Astrocyte of the hippocampus (primary cell): Measurements from ENCODE around the gene HOXC9.
"Not testable (repeated sequence)": the region's sequence is repeated elsewhere in the genome, so short reads cannot be mapped to it uniquely, and the experiment has no call there.

ENCODE experiments used
- DNase-seq: peaks from one replicate; pipeline ENCODE4 v3.0.0; 2011; ENCODE audit warnings: low read depth, low spot score

HOXC9 gene

GRCh38 chr12:54038871-54039414 is 39.0 kb downstream of the HOXC9 start:
- no peak for DNase-seq

GRCh38 chr12:54039417-54040147 is 39.6 kb downstream of the HOXC9 start:
- DNase-seq, result no peak

GRCh38 chr12:54040148-54040494 is 40.2 kb downstream of the HOXC9 start:
- DNase-seq, result no peak

- DNase-seq, result no peak
These were observed 40.7 kb downstream of the HOXC9 start for GRCh38 chr12:54040648-54041047.

- DNase-seq, result no peak
These were observed 41.2 kb downstream of the HOXC9 start for GRCh38 chr12:54041097-54041690.

GRCh38 chr12:54042033-54042432 is 42.1 kb downstream of the HOXC9 start:
- DNase-seq, result not testable (repeated sequence)

GRCh38 chr12:54042970-54043853 is 43.3 kb downstream of the HOXC9 start:
- no peak for DNase-seq

GRCh38 chr12:54044425-54045103 is 44.6 kb downstream of the HOXC9 start:
- no peak for DNase-seq

- no peak for DNase-seq
These were observed 45.4 kb downstream of the HOXC9 start for GRCh38 chr12:54045401-54045800.

- no peak for DNase-seq
These were observed 46.0 kb downstream of the HOXC9 start for GRCh38 chr12:54045868-54046521.

- no peak for DNase-seq
These were observed 46.8 kb downstream of the HOXC9 start for GRCh38 chr12:54046809-54047159.

GRCh38 chr12:54047160-54047963 is 47.4 kb downstream of the HOXC9 start:
- no peak for DNase-seq

- no peak for DNase-seq
These were observed 48.0 kb downstream of the HOXC9 start for GRCh38 chr12:54047964-54048303.

- DNase-seq, result no peak
These were observed 48.6 kb downstream of the HOXC9 start for GRCh38 chr12:54048406-54049093.

- DNase-seq, result no peak
These were observed 49.1 kb downstream of the HOXC9 start for GRCh38 chr12:54049108-54049507.

- DNase-seq, result no peak
These were observed 50.5 kb downstream of the HOXC9 start for GRCh38 chr12:54050482-54050810.

- no peak for DNase-seq
These were observed 51.3 kb downstream of the HOXC9 start for GRCh38 chr12:54051026-54051842.

GRCh38 chr12:54051874-54052437 is 52.0 kb downstream of the HOXC9 start:
- no peak for DNase-seq

- DNase-seq, result no peak
These were observed 52.6 kb downstream of the HOXC9 start for GRCh38 chr12:54052438-54053002.
